ENCODE data around the gene MFGE8.

MFGE8 gene

DNA sequence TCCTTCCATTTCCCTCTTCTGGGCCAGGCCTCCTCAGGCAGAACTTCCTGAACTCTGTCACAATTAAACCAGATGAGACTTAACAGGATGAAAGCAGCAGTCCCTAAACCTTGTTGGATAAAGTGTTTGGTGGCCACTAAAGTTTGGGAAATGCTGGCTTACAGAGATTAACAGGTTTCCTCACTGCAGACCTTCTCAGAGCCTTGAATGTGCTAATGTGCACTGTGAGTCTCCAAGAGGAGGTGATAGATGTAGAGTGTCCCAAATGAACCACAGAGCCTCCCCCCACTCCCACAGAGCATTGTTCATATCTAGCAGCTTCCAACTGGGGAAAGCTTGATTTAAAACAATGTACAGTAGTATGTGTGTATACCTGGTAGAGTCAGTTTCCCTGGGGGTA lies 60.7 kb downstream of the MFGE8 start:
- TF ChIP-seq, protein P1, sequence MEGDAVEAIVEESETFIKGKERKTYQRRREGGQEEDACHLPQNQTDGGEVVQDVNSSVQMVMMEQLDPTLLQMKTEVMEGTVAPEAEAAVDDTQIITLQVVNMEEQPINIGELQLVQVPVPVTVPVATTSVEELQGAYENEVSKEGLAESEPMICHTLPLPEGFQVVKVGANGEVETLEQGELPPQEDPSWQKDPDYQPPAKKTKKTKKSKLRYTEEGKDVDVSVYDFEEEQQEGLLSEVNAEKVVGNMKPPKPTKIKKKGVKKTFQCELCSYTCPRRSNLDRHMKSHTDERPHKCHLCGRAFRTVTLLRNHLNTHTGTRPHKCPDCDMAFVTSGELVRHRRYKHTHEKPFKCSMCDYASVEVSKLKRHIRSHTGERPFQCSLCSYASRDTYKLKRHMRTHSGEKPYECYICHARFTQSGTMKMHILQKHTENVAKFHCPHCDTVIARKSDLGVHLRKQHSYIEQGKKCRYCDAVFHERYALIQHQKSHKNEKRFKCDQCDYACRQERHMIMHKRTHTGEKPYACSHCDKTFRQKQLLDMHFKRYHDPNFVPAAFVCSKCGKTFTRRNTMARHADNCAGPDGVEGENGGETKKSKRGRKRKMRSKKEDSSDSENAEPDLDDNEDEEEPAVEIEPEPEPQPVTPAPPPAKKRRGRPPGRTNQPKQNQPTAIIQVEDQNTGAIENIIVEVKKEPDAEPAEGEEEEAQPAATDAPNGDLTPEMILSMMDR (IDR thresholded peaks at IDR 0.05; ENCODE audit: low read depth, low read length), result no peak
- DNase-seq (ENCODE audit: extremely low read depth, low read depth), result no peak

DNA sequence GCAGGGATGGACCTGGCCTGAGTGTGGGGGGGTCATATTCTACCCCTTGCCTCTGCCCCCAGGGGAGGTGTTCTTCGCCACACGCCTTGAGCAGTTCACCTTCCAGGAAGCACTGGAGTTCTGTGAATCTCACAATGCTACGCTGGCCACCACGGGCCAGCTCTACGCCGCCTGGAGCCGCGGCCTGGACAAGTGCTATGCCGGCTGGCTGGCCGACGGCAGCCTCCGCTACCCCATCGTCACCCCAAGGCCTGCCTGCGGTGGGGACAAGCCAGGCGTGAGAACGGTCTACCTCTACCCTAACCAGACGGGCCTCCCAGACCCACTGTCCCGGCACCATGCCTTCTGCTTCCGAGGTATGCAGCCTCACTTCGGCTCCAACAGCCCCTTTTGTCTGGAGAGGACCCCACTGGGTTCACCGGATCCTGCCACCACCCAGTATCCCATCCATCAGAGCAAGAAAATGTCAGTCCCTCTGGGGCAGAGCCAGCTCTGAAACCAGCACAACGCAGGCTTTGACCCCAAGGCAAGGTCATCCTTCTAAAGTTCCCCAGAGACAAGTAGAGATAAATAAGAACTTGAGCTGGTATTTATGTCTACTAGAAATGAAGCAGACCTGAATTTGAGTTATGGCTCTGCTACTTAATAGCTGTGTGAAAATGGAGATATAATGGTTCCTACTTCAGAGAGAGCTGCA lies 63.7 kb downstream of the MFGE8 start:
- no peak for DNase-seq (ENCODE audit: extremely low read depth, low read depth)

More for the DNA sequence above, 63.7 kb downstream of the MFGE8 start:
- TF ChIP-seq, protein P1 (IDR thresholded peaks at IDR 0.05; ENCODE audit: low read depth, low read length), result no peak

Measured in AG09319 (cell line).